ENCODE results near the gene CNPY1.

Gene CNPY1

DNA sequence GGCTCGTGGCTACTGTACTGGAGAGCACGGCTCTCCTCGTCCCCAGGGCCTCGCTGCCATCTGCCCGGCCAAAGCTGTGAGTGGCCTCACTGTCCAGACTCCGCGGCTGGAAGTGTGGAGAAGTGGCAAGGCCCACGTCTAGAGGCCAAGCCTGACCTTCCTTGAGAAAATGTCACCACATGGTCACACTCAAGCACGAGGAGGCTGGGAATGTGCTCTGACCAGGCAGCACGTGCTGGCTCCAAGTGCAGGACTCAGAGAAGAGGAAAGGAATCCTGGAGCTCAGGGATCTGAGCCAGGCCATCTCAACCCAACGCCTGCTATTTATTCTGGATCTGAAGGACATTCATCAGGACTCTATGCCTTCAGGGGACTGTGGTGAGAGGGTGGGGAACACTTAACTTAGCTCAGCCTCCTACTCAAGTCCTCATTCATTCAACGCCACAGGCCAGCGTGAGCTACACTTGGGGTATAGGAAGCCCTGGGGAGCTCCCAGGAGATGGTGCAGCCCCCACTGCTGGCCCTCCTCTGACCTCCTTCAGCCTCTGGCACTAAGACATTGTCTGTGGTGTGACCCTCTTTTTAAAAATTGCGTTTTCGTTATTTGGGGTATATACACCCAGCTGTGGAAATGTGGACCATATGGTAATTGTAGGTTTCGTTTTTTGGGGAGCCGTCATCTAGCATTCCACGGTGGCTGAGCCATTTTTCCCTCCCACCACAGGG is 59.4 kb downstream of the CNPY1 start:
- DNase-seq, result no peak

DNA sequence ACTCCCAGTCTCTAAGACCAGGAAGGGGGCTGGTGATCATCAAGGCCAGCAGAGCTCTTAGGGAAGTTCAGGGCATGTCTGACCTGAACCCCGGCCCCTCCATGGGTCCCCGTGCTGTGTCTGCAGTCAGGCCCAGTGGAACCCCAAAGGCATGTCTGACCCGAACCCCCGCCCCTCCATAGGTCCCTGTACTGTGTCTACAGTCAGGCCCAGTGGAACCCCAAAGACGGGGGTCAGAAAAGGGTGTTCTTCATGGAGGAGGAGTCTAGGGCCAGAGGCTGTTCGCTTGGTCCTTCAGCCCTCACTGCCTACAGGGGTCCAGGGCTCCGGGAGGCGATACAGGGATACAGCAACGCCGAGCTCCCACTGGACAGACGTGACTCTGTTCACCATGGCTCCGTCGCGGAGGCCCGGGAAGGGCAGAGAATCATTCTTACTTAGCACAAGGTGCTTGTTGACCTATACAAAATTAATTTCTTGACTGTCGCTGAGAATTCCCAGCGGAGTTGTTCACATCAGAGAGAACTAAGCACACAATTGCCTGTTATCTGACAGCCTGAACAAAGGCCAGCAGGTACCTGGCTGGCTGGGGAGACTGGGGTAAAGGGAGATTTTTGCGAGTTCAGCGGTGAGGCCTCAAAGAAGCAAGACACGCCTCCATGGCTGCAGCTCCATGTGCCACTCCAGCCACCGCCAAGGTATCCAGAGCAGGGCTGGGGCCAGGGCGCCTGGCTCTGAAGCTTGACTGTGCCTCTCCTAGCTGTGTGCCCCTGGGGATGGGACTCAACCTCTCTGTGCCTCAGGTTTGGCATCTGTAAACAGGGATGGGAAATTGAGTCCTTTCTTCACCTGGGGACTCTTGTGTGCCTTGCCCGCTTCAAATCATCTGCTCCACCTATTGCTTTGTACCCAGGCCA is 61.6 kb downstream of the CNPY1 start:
- no peak for DNase-seq

DNA sequence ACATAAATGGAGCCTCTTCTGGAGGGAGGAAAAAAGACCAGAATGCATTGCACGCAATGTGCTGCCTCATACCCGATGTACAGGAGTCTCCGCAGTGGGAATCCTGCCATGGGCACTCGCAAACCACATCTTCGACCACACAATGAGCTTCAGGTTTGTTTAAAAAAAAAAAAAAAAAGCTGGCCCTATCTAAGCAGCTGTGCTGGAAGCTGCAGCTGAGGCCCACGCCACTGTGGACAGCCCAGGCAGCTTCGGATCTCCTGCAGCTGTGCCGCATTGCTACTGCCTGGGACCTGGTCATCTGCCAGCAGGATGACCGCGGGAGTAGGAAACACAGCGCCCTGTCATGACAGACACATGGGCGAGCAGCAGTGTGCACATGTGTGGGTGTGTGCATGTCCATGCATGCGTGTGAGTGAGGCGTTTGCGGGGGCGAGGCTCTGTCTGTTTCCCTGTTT is 62.5 kb downstream of the CNPY1 start:
- DNase-seq, result no peak

- no peak for DNase-seq
Measured at GRCh38 chr7:155483245-155483644, 63.1 kb downstream of the CNPY1 start.

GRCh38 chr7:155482511-155483183 is 63.7 kb downstream of the CNPY1 start:
- no peak for DNase-seq

DNA sequence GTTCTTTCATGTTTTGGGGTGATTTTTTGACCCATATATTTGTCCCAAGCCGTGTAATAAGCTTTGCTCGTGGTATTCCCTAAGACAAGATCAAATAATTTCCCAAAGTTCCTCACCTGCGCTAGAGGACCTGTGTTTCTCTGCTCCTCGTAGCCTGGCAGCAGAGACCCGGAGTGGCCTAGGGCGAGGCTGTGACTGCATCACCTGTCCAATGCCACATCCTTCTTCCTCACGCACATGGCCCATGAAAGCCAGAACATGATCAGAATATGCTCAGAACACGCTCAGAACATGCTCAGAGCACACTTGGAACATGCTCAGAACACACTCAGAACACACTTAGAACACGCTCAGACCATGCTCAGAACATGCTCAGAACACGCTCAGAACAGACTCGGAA is 64.6 kb downstream of the CNPY1 start:
- no peak for DNase-seq

DNA sequence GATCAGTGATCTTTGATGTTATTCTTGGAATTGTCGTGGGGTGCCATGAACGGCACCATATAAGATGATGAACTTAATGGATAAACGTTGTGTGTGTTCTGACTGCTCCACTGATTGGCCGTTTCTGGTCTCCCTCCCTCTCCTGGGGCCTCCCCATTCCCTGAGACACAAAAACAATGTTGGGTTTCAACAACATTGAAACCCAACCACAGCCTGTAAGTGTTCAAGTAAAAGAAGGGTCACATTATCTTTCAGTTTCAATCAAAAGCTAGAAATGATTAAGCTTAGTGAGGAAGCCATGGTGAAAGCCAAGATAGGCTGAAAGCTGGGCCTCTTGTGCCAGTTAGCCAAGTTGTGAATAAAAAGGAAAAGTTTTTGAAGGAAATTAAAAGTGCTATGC is 68.9 kb downstream of the CNPY1 start:
- DNase-seq, result no peak

DNA sequence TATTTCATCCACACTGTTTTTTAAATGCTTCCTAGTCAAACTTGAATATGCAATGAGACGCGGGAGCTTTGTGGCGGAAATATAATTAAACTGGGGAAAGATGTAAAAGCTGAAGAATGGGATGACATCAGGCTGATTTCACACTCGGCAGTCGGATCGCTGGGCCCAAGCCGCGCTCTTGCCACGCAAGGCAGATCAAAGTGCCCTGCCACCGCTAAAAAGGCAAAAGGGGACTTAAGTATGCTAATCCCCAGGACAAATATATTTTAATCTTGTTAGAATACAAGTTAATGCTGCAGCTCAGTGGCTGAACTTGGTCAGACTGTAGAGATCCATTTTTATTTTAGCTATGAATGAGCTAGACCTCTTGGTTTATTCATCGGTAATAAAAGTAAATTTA is 74.6 kb downstream of the CNPY1 start:
- DNase-seq, result no peak

DNA sequence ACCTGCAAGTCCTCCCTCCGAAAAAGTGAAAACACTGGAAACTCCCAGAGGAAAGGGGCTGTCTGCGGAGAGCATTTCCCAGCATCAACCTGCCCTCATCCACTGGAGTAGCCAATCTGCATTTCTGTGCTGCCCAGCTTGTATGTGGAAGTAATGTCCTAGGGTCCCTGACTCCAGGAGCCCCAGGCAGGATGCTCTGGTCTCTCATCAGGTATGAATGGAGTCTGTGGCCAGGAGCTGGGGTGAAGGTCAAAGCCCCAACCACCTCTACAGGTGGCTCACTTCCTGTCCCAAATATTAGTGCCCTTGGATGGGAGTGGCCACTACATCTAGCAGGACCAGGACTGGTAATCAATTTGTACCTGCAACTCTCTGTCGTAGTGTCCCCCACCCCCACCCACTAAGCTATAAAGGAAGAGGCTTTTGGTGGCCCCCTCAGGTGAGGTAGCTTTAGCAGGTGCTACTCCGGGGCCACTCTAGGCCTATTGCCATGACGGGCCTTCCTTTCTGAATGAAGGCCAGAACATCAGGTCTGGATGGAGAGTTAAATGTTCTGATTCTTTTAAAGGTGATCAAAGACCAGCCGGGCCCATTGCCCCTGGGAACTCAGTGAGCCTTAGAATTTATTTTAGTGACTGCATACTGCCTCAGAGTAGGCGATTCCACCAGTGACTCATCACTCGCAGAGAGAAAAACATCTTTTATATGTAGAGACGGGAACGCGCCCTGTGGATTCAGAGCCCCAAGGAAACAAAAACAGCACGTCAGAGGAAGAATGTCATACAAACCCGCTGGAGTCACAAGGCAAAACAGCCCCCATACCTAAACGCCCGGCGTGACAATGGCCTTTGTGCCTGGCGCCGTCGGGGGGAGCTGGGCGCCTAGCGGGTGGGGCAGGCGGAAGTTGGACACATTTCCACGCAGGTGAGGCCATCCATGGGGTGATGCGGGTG is 75.4 kb downstream of the CNPY1 start:
- DNase-seq, result no peak

GRCh38 chr7:155470186-155470487 is 76.2 kb downstream of the CNPY1 start:
- DNase-seq, result no peak

- DNase-seq, result no peak
Measured at GRCh38 chr7:155469311-155470185, 76.8 kb downstream of the CNPY1 start.

DNA sequence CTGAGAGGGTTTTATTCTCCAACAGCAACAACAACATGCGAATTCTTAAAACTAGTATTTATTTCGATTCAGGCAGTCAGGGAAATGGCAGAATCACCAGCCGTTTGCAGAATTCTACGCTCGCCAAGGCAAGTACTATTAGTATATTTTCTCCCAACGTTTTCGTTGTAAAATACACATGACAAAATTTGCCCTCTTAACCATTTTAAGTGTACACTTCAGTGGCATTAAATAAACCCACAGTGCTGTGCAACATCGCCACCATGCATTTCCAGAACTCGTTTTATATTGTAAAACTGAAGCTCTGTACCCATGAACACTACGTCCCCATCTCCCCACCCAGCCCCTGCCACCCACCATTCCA is 77.6 kb downstream of the CNPY1 start:
- DNase-seq, result no peak

DNA sequence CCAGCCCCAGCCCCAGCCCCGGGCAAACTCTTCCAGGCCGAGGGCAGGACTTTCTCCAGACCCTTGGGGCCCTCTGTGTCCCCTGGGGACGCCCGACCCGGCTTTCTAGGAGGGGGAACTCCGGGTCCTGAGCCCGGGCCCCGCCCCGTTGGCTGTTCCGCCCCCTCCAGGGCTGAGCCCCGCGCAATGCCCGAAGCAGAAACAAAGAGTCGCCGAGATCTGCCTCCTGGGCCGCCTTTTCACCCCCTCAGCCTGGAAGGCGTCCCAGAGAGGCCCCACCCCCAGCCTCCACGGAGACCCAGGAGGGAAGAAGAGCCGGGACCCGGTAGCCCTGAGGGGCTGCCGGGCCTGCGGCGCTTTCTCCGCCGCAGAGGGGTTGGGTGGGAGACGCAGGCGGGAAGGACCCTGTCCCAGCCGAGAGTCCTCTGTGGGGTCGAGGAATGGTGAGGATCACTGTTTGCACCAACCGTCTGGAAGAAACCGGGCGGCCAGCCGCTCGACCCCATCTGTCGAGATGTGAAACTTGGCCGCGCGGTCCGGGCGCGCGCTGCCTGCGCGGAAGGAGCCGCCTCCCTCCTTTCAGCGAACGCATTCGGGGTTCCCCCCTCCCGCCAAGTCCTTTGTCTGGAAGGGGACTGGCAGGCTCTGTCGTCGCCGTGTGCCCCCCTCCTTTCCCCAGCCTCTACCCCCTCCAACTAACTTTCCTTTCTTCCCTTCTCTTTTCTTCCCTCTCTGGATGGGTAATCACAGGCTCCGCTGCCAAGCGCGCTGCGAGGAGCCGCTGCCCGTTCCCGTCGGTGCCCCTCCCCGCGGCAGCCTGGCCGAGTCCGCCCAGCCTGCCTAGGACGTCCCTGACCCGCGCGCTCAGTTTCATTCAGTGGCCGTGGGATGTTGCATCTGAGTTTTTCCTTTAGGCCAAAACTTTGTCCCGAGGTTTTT is 78.2 kb downstream of the CNPY1 start:
- no peak for DNase-seq

- DNase-seq, result no peak
Measured at GRCh38 chr7:155466814-155467733, 79.3 kb downstream of the CNPY1 start.

GRCh38 chr7:155466142-155466813 is 80.1 kb downstream of the CNPY1 start:
- no peak for DNase-seq

- DNase-seq, result no peak
Measured at GRCh38 chr7:155465761-155466141, 80.6 kb downstream of the CNPY1 start.

GRCh38 chr7:155464948-155465739 is 81.2 kb downstream of the CNPY1 start:
- DNase-seq, result no peak

GRCh38 chr7:155464183-155464582 is 82.2 kb downstream of the CNPY1 start:
- DNase-seq, result no peak
